GM23248 (cell line): ENCODE data around the gene MACF1.

Source experiments
- EZH2 ChIP-seq: fragments of 200-600 bp; sonication (generic); IDR thresholded peaks from 2 replicates; pipeline ENCODE4 v1.6.1; 2018; ENCODE audit warnings: antibody characterized with exemption, mild to moderate bottlenecking; ENCODE audit not compliant: insufficient read depth, poor library complexity, severe bottlenecking
- EZH2phosphoT487 ChIP-seq: fragments of 200-600 bp; sonication (generic); IDR thresholded peaks from 2 replicates; pipeline ENCODE4 v1.6.1; 2018; ENCODE audit warnings: antibody characterized with exemption, moderate library complexity, mild to moderate bottlenecking, low read depth; ENCODE audit not compliant: insufficient read depth

GRCh38 chr1:39458991-39459390, 254.5 kb downstream of the MACF1 start:
- TF ChIP-seq EZH2, result no peak
- no peak for TF ChIP-seq EZH2phosphoT487
